T-cell (primary cell): ENCODE measurements around the gene TCERG1L. TPM values are rescaled to one million over a fixed set of nuclear protein-coding genes. Genes with fewer than 3 reads are reported as not detected.
"Not testable (repeated sequence)": the region's sequence is repeated elsewhere in the genome, so short reads cannot be mapped to it uniquely, and the experiment has no call there.

Source experiments
- ATAC-seq, 4 experiments: fragments of 200-7000 bp in 3 of 4; fragments of 150-1000 bp in 1 of 4; cut with Tn5 transposase; replicated peaks in 1 of 4; 1 replicate in 3 of 4; 2 replicates in 1 of 4; pipeline ENCODE4 v1.10.0; 2021; ENCODE audit warnings: moderate library complexity in 3 of 4, mild to moderate bottlenecking in 2 of 4, moderate number of reproducible peaks in 1 of 4
- CTCF ChIA-PET, 2 donors: fragments of 300-600 bp; sonication (Branson Sonifier 250); formaldehyde crosslinking; loops; one replicate each; lab custom pipeline; 2022; ENCODE audit warnings: antibody characterized with exemption in 2 of 2; lab: Charles Lee
- POLR2A ChIA-PET, 2 donors: fragments of 300-600 bp; sonication (Branson Sonifier 250); formaldehyde crosslinking; loops; one replicate each; lab custom pipeline; 2022; ENCODE audit warnings: antibody characterized with exemption in 2 of 2; lab: Charles Lee
- DNase-seq, 35 experiments: peaks; one replicate each; pipeline versions ENCODE4 v3.0.0 to v3.0.0-alpha.2; 2013 to 2023
- H3K27ac ChIP-seq: one replicate; pipeline ENCODE4 v1.5.1; 2013; ENCODE audit warnings: low read length
- H3K27me3 ChIP-seq, 2 experiments: replicated peaks in 1 of 2; 1 replicate in 1 of 2; 2 replicates in 1 of 2; pipeline versions ENCODE4 v1.6.1 to v1.7.0; 2013; ENCODE audit warnings: low read length in 1 of 2, mixed read lengths in 1 of 2; ENCODE audit not compliant: control insufficient read depth in 2 of 2, insufficient read depth in 2 of 2; ENCODE audit errors: extremely low read depth in 1 of 2
- H3K36me3 ChIP-seq, 2 donors: 1 replicate in 1 of 2; 2 replicates in 1 of 2; pipeline versions ENCODE4 v1.6.1 to v1.7.0; 2013; ENCODE audit warnings: low read length in 1 of 2; ENCODE audit not compliant: control insufficient read depth in 2 of 2, insufficient read depth in 1 of 2; ENCODE audit errors: extremely low read depth in 1 of 2
- H3K4me1 ChIP-seq, 2 experiments: 1 replicate in 1 of 2; 2 replicates in 1 of 2; pipeline versions ENCODE4 v1.6.1 to v1.7.0; 2013; ENCODE audit warnings: low read length in 2 of 2, mixed read lengths in 1 of 2; ENCODE audit not compliant: insufficient read depth in 2 of 2, control insufficient read depth in 1 of 2; ENCODE audit errors: extremely low read depth in 1 of 2
- H3K4me3 ChIP-seq, 2 donors: 1 replicate in 1 of 2; 2 replicates in 1 of 2; pipeline versions ENCODE4 v1.5.1 to v1.7.0; 2013; ENCODE audit warnings: mild to moderate bottlenecking in 2 of 2, low read length in 1 of 2, moderate library complexity in 1 of 2; ENCODE audit not compliant: control insufficient read depth in 1 of 2; ENCODE audit errors: extremely low read depth in 1 of 2
- H3K9me3 ChIP-seq: 2 replicates; pipeline ENCODE4 v1.7.0; 2013
- H3K27ac Mint-ChIP-seq, 2 donors: one replicate each; pipeline ENCODE4 v1.8.0; 2020 to 2021; ENCODE audit warnings: mild to moderate bottlenecking in 2 of 2, mixed read lengths in 2 of 2
- H3K27me3 Mint-ChIP-seq, 2 donors: one replicate each; pipeline ENCODE4 v1.8.0; 2021 to 2022; ENCODE audit warnings: mixed read lengths in 2 of 2
- H3K36me3 Mint-ChIP-seq: one replicate; pipeline ENCODE4 v1.8.0; 2021; ENCODE audit warnings: mixed read lengths
- H3K4me1 Mint-ChIP-seq, 3 donors: one replicate each; pipeline ENCODE4 v1.8.0; 2020 to 2022; ENCODE audit warnings: mixed read lengths in 3 of 3, mild to moderate bottlenecking in 1 of 3
- H3K4me3 Mint-ChIP-seq, 3 donors: one replicate each; pipeline ENCODE4 v1.8.0; 2020 to 2022; ENCODE audit warnings: mild to moderate bottlenecking in 3 of 3, mixed read lengths in 3 of 3, moderate library complexity in 3 of 3
- H3K9me3 Mint-ChIP-seq, 3 donors: one replicate each; pipeline ENCODE4 v1.8.0; 2020 to 2022; ENCODE audit warnings: mixed read lengths in 3 of 3
- WGBS: methylation state at CpG from one replicate; pipeline ENCODE4 v1.1.5; 2013; ENCODE audit warnings: missing lambda C conversion rate; ENCODE audit not compliant: insufficient coverage; 5-methylcytosine and 5-hydroxymethylcytosine counted together
- total RNA-seq, 35 experiments: library from RNA in 6 of 35; stranded (reverse) in 6 of 35; fragments of 120-200 nt in 1 of 35; gene quantifications; one replicate each; pipeline versions ENCODE4 v1.2.1 to v1.2.4 and lab custom pipeline; 2013 to 2026

Gene TCERG1L
- total RNA-seq, 5 donors from 2014 or later (not counting 1 experiment from before 2014, with no cell fraction given): 0.13 to 0.29 (median 0.21) TPM; not detected in 1

- Histone ChIP-seq H3K4me1 (no peaks in the 10 kb centered on the region), H3K4me3 (no peak overlapping the region), H3K9me3 (no peaks in the 10 kb centered on the region), H3K36me3 (no peaks in the 10 kb centered on the region), H3K27me3 (peaks cover 0 to 2% of the 10 kb centered on the region in 2 experiments), H3K27ac (no peak overlapping the region)
- POLR2A ChIA-PET: no interaction called here
- Mint-ChIP-seq H3K4me1 (no peaks in the 10 kb centered on the region), H3K9me3 (peaks cover 0 to 3% (median 2%) of the 10 kb centered on the region in 3 donors), H3K27me3 (peaks cover under 1 to 13% of the 10 kb centered on the region in 2 donors), H3K36me3 (no peaks in the 10 kb centered on the region), H3K4me3 (no peak overlapping the region), H3K27ac (no peak overlapping the region)
- DNase-seq (no peak), ATAC-seq (no peak)
- 72% methylated on average over 2 of the region's 7 CpGs for WGBS
- CTCF ChIA-PET: no interaction called here
Measured at GRCh38 chr10:131344747-131345146, 33.2 kb upstream of the TCERG1L start.

- ATAC-seq: no peak
- ChIA-PET CTCF (no interaction called here), POLR2A (no interaction called here)
- H3K4me3 Mint-ChIP-seq: no peak overlapping the region
- no peak overlapping the region for H3K4me3 ChIP-seq
- no peaks in the 10 kb centered on the region for H3K9me3 ChIP-seq
- peaks cover 0 to 19% of the 10 kb centered on the region in 2 donors for H3K27me3 Mint-ChIP-seq
- H3K36me3 Mint-ChIP-seq: no peaks in the 10 kb centered on the region
- no peaks in the 10 kb centered on the region for H3K27me3 ChIP-seq
- no peak overlapping the region for H3K27ac Mint-ChIP-seq
- H3K27ac ChIP-seq: no peak overlapping the region
- H3K36me3 ChIP-seq: no peaks in the 10 kb centered on the region
- H3K4me1 Mint-ChIP-seq: no peaks in the 10 kb centered on the region
- H3K9me3 Mint-ChIP-seq: peaks cover 0 to 16% (median 8%) of the 10 kb centered on the region in 3 donors
- DNase-seq: no peak
- WGBS: 91% methylated on average over 2 of the region's 5 CpGs
- H3K4me1 ChIP-seq: no peaks in the 10 kb centered on the region
Measured at GRCh38 chr10:131337741-131338140, 26.2 kb upstream of the TCERG1L start.

GRCh38 chr10:131332821-131333220, 21.3 kb upstream of the TCERG1L start:
- no peak overlapping the region for H3K27ac ChIP-seq
- Mint-ChIP-seq H3K27ac (no peak overlapping the region), H3K4me3 (no peak overlapping the region), H3K36me3 (no peaks in the 10 kb centered on the region), H3K9me3 (peaks cover 0 to 20% (median 13%) of the 10 kb centered on the region in 3 donors), H3K27me3 (peaks cover 0 to 7% of the 10 kb centered on the region in 2 donors), H3K4me1 (no peaks in the 10 kb centered on the region)
- no peak for ATAC-seq
- H3K36me3 ChIP-seq: no peaks in the 10 kb centered on the region
- H3K4me1 ChIP-seq: no peaks in the 10 kb centered on the region
- no peaks in the 10 kb centered on the region for H3K27me3 ChIP-seq
- no peak overlapping the region for H3K4me3 ChIP-seq
- POLR2A ChIA-PET: no interaction called here
- no peaks in the 10 kb centered on the region for H3K9me3 ChIP-seq
- DNase-seq: no peak
- CTCF ChIA-PET: no interaction called here

GRCh38 chr10:131323880-131324279, 12.4 kb upstream of the TCERG1L start:
- no peaks in the 10 kb centered on the region for H3K4me1 ChIP-seq
- WGBS: 29% methylated on average over 11 of the region's 12 CpGs
- Mint-ChIP-seq H3K9me3 (peaks cover 0 to 6% (median 0%) of the 10 kb centered on the region in 3 donors), H3K27ac (no peak overlapping the region), H3K4me3 (no peak overlapping the region), H3K36me3 (no peaks in the 10 kb centered on the region), H3K27me3 (peaks cover 20 to 24% of the 10 kb centered on the region in 2 donors), H3K4me1 (no peaks in the 10 kb centered on the region)
- ChIA-PET POLR2A (no interaction called here), CTCF (no interaction called here)
- no peak for ATAC-seq
- H3K9me3 ChIP-seq: no peaks in the 10 kb centered on the region
- H3K27me3 ChIP-seq: peaks cover 0 to 23% of the 10 kb centered on the region in 2 experiments
- DNase-seq: no peak
- H3K4me3 ChIP-seq: no peak overlapping the region
- H3K36me3 ChIP-seq: no peaks in the 10 kb centered on the region
- no peak overlapping the region for H3K27ac ChIP-seq

- Mint-ChIP-seq H3K36me3 (no peaks in the 10 kb centered on the region), H3K4me3 (no peak overlapping the region), H3K9me3 (peaks cover 0 to 3% (median 0%) of the 10 kb centered on the region in 3 donors), H3K4me1 (no peaks in the 10 kb centered on the region), H3K27me3 (peaks cover 20 to 30% of the 10 kb centered on the region in 2 donors), H3K27ac (no peak overlapping the region)
- Histone ChIP-seq H3K27ac (no peak overlapping the region), H3K4me1 (no peaks in the 10 kb centered on the region), H3K4me3 (no peak overlapping the region), H3K36me3 (no peaks in the 10 kb centered on the region), H3K9me3 (no peaks in the 10 kb centered on the region), H3K27me3 (peaks cover 0 to 30% of the 10 kb centered on the region in 2 experiments)
- no peak for ATAC-seq
- no peak for DNase-seq
- 86% methylated on average over 1 of the region's 2 CpGs for WGBS
- ChIA-PET CTCF (no interaction called here), POLR2A (no interaction called here)
Measured at GRCh38 chr10:131323025-131323424, 11.5 kb upstream of the TCERG1L start.

GRCh38 chr10:131322575-131322974, 11.1 kb upstream of the TCERG1L start:
- H3K4me3 Mint-ChIP-seq, CTCF ChIA-PET, H3K27ac ChIP-seq, H3K4me1 ChIP-seq, ATAC-seq, H3K9me3 ChIP-seq, H3K27ac Mint-ChIP-seq, H3K36me3 ChIP-seq, H3K36me3 Mint-ChIP-seq, H3K4me3 ChIP-seq, H3K4me1 Mint-ChIP-seq, DNase-seq, H3K9me3 Mint-ChIP-seq, POLR2A ChIA-PET: not testable (repeated sequence)
- peaks cover 23 to 33% of the 10 kb centered on the region in 2 donors for H3K27me3 Mint-ChIP-seq
- 84% methylated on average over 13 of the region's 19 CpGs for WGBS
- H3K27me3 ChIP-seq: peaks cover 0 to 35% of the 10 kb centered on the region in 2 experiments
